ENCODE measurements around the gene PITRM1. TPM values are rescaled to one million over a fixed set of nuclear protein-coding genes. Genes with fewer than 3 reads are reported as not detected.
"Not testable (repeated sequence)": the region's sequence is repeated elsewhere in the genome, so short reads cannot be mapped to it uniquely, and the experiment has no call there.

Gene PITRM1
- polyA plus RNA-seq (2013), result 58.0 TPM

DNA sequence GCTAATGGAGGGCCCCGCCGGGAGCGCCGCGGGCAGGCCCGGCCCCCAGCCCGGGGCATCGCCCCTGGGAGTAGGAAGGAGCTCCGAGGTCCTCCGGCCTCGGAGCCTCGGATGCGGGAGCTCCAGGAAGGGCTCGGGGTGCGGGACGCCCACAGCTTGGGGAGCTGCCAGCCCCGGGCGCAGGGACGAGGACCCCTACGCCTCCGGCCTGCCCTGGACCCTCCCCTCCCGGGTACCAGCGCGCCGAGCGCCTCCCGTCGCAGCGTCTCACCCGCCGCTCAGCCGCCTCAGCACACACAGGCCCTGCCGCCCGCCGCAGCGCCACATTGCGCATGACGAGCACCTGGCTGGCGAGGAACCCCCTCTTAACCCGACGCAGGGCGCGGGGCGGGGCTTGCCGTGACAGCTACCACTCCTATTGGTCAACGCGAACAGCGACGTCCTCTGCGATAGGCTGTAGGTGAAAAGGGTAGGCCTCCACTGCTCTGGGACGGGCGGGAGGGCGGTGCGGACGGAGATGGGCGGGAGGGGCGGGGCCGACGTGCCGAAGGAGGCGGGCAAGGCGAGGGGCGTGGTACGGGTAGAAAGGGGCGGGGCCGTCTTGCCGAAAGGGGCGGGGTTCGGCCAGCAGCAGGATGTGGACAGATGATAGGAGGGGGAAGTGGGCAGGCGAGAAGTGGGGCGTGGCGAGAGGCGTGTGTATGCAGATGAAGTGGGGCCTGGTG is at the start of gene PITRM1:
TSS of gene PITRM1 (minus strand) at position 337 of the 725 bp plus-strand sequence. CDS start at position 327, 10 bp downstream.
- DNase-seq, result peak; percentile 99 to 100 (median 100)
- Histone ChIP-seq H3K4me1 (ENCODE audit: control extremely low read depth in 1 of 4, control insufficient read depth in 4 of 4, insufficient read depth in 4 of 4, low read length in 3 of 4) (peaks cover 3 to 14% (median 12%) of the 10 kb centered on the region in 4 experiments), H3K36me3 (ENCODE audit: control insufficient read depth in 4 of 4, insufficient read depth in 4 of 4, low read length in 3 of 4) (peaks cover 7 to 24% (median 21%) of the 10 kb centered on the region in 4 experiments), H3K9me3 (ENCODE audit: control extremely low read depth in 1 of 5, control insufficient read depth in 4 of 5, insufficient read depth in 2 of 5, low read depth in 1 of 5, low read length in 4 of 5) (no peaks in the 10 kb centered on the region), H3K27ac (ENCODE audit: insufficient read depth in 1 of 2, low read depth in 1 of 2, low read length in 2 of 2, poor library complexity in 1 of 2, severe bottlenecking in 2 of 2) (peak within 1 kb of the TSS; percentile 90 to 91), H3K4me3 (ENCODE audit: control insufficient read depth in 1 of 7, extremely low read depth in 1 of 7, insufficient read depth in 4 of 7, low read depth in 2 of 7, low read length in 6 of 7) (peak within 1 kb of the TSS; percentile 72 to 95 (median 86)), H3K27me3 (replicated peaks in 2 of 5; ENCODE audit: control insufficient read depth in 4 of 5, insufficient read depth in 5 of 5, low read length in 4 of 5) (no peaks in the 10 kb centered on the region)
- ChIA-PET POLR2A (interaction anchor here (0.5 to 1.3 kb wide), 5 partner anchors 9 to 1850 kb away, joined by 3 to 6 read pairs (median 3); partner anchors contain the start of gene PFKP), CTCF (interaction anchor here (0.9 kb wide), 1 partner anchor 17 kb away, joined by 5 read pairs; no protein-coding TSS in a partner anchor)
- WGBS (ENCODE audit: insufficient coverage), result under 1% methylated on average over 54 of the region's 73 CpGs

DNA sequence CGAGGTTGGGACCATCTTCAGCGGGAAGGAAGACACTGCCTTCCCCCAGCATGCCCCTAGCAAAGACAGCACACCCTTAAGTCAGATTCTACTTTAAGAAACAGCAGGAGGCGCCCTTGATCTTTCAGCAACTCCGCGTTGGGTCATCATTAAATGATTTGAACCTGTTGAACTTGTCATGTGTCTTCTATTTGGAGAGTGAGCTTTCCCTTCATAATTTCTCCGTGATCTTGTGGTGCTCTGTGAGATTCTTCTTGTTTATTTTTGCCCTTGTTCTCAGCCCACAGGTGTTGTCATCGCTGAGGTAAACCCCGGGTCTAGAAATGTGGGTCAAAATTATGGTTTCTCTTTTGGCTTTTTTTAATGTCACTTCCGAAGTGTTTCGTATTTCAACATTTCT is 49.5 kb upstream of the PITRM1 start:
- Histone ChIP-seq H3K4me1 (ENCODE audit: control extremely low read depth in 1 of 4, control insufficient read depth in 4 of 4, insufficient read depth in 4 of 4, low read length in 3 of 4) (peaks cover 1 to 4% (median 4%) of the 10 kb centered on the region in 4 experiments), H3K36me3 (ENCODE audit: control insufficient read depth in 4 of 4, insufficient read depth in 4 of 4, low read length in 3 of 4) (no peaks in the 10 kb centered on the region), H3K9me3 (ENCODE audit: control extremely low read depth in 1 of 5, control insufficient read depth in 4 of 5, insufficient read depth in 2 of 5, low read depth in 1 of 5, low read length in 4 of 5) (no peaks in the 10 kb centered on the region), H3K4me3 (ENCODE audit: control insufficient read depth in 1 of 7, extremely low read depth in 1 of 7, insufficient read depth in 4 of 7, low read depth in 2 of 7, low read length in 6 of 7) (no peak overlapping the region), H3K27me3 (replicated peaks in 2 of 5; ENCODE audit: control insufficient read depth in 4 of 5, insufficient read depth in 5 of 5, low read length in 4 of 5) (no peaks in the 10 kb centered on the region), H3K27ac (ENCODE audit: insufficient read depth in 1 of 2, low read depth in 1 of 2, low read length in 2 of 2, poor library complexity in 1 of 2, severe bottlenecking in 2 of 2) (no peak overlapping the region)
- 96% methylated on average over 7 of the region's 10 CpGs for WGBS (ENCODE audit: insufficient coverage)
- no peak for DNase-seq
- CTCF ChIA-PET, result no interaction called here
- POLR2A ChIA-PET, result no interaction called here

GRCh38 chr10:3221601-3222000 is 49.0 kb upstream of the PITRM1 start:
- H3K27me3 ChIP-seq (replicated peaks in 2 of 5; ENCODE audit: control insufficient read depth in 4 of 5, insufficient read depth in 5 of 5, low read length in 4 of 5); POLR2A ChIA-PET; H3K27ac ChIP-seq (ENCODE audit: insufficient read depth in 1 of 2, low read depth in 1 of 2, low read length in 2 of 2, poor library complexity in 1 of 2, severe bottlenecking in 2 of 2); DNase-seq; CTCF ChIA-PET; H3K36me3 ChIP-seq (ENCODE audit: control insufficient read depth in 4 of 4, insufficient read depth in 4 of 4, low read length in 3 of 4); H3K9me3 ChIP-seq (ENCODE audit: control extremely low read depth in 1 of 5, control insufficient read depth in 4 of 5, insufficient read depth in 2 of 5, low read depth in 1 of 5, low read length in 4 of 5); H3K4me3 ChIP-seq (ENCODE audit: control insufficient read depth in 1 of 7, extremely low read depth in 1 of 7, insufficient read depth in 4 of 7, low read depth in 2 of 7, low read length in 6 of 7); H3K4me1 ChIP-seq (ENCODE audit: control extremely low read depth in 1 of 4, control insufficient read depth in 4 of 4, insufficient read depth in 4 of 4, low read length in 3 of 4): not testable (repeated sequence)
- WGBS (ENCODE audit: insufficient coverage), result no CpG with 5 or more reads among the region's 2 CpGs

DNA sequence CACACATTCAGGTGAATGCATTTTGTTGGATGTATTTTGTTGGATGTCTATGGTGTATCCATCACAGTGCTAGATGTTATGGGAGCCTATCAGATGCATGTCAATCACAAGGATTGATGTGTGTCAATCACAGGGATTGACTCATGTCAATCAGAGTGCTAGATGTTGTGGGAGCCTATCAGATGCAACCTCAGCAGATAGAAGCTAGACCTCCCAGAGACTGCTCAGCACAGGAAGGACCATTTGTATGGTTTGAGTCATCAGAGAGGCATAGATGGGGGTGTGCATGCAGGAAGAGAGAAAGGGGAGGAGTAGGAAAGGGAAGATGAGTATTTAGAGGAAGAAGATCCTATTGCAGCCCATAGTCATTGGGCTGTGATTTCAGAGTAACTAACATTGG is 48.3 kb upstream of the PITRM1 start:
- ChIA-PET POLR2A (no interaction called here), CTCF (no interaction called here)
- H3K9me3 ChIP-seq (ENCODE audit: control extremely low read depth in 1 of 5, control insufficient read depth in 4 of 5, insufficient read depth in 2 of 5, low read depth in 1 of 5, low read length in 4 of 5), result no peaks in the 10 kb centered on the region
- no peak overlapping the region for H3K27ac ChIP-seq (ENCODE audit: insufficient read depth in 1 of 2, low read depth in 1 of 2, low read length in 2 of 2, poor library complexity in 1 of 2, severe bottlenecking in 2 of 2)
- no peaks in the 10 kb centered on the region for H3K27me3 ChIP-seq (replicated peaks in 2 of 5; ENCODE audit: control insufficient read depth in 4 of 5, insufficient read depth in 5 of 5, low read length in 4 of 5)
- H3K4me3 ChIP-seq (ENCODE audit: control insufficient read depth in 1 of 7, extremely low read depth in 1 of 7, insufficient read depth in 4 of 7, low read depth in 2 of 7, low read length in 6 of 7), result no peak overlapping the region
- no peak for DNase-seq
- H3K36me3 ChIP-seq (ENCODE audit: control insufficient read depth in 4 of 4, insufficient read depth in 4 of 4, low read length in 3 of 4), result no peaks in the 10 kb centered on the region
- H3K4me1 ChIP-seq (ENCODE audit: control extremely low read depth in 1 of 4, control insufficient read depth in 4 of 4, insufficient read depth in 4 of 4, low read length in 3 of 4), result no peaks in the 10 kb centered on the region

- DNase-seq; H3K36me3 ChIP-seq (ENCODE audit: control insufficient read depth in 4 of 4, insufficient read depth in 4 of 4, low read length in 3 of 4); H3K4me1 ChIP-seq (ENCODE audit: control extremely low read depth in 1 of 4, control insufficient read depth in 4 of 4, insufficient read depth in 4 of 4, low read length in 3 of 4); CTCF ChIA-PET; H3K9me3 ChIP-seq (ENCODE audit: control extremely low read depth in 1 of 5, control insufficient read depth in 4 of 5, insufficient read depth in 2 of 5, low read depth in 1 of 5, low read length in 4 of 5); H3K27ac ChIP-seq (ENCODE audit: insufficient read depth in 1 of 2, low read depth in 1 of 2, low read length in 2 of 2, poor library complexity in 1 of 2, severe bottlenecking in 2 of 2); POLR2A ChIA-PET; H3K27me3 ChIP-seq (replicated peaks in 2 of 5; ENCODE audit: control insufficient read depth in 4 of 5, insufficient read depth in 5 of 5, low read length in 4 of 5); H3K4me3 ChIP-seq (ENCODE audit: control insufficient read depth in 1 of 7, extremely low read depth in 1 of 7, insufficient read depth in 4 of 7, low read depth in 2 of 7, low read length in 6 of 7): not testable (repeated sequence)
- WGBS (ENCODE audit: insufficient coverage), result 92% methylated on average over 4 of the region's 5 CpGs
Measured at GRCh38 chr10:3219021-3219628, 46.5 kb upstream of the PITRM1 start.

- ChIA-PET CTCF (no interaction called here), POLR2A (no interaction called here)
- H3K4me1 ChIP-seq (ENCODE audit: control extremely low read depth in 1 of 4, control insufficient read depth in 4 of 4, insufficient read depth in 4 of 4, low read length in 3 of 4), result no peaks in the 10 kb centered on the region
- H3K27ac ChIP-seq (ENCODE audit: insufficient read depth in 1 of 2, low read depth in 1 of 2, low read length in 2 of 2, poor library complexity in 1 of 2, severe bottlenecking in 2 of 2), result no peak overlapping the region
- H3K9me3 ChIP-seq (ENCODE audit: control extremely low read depth in 1 of 5, control insufficient read depth in 4 of 5, insufficient read depth in 2 of 5, low read depth in 1 of 5, low read length in 4 of 5), result no peaks in the 10 kb centered on the region
- DNase-seq, result no peak
- no peaks in the 10 kb centered on the region for H3K36me3 ChIP-seq (ENCODE audit: control insufficient read depth in 4 of 4, insufficient read depth in 4 of 4, low read length in 3 of 4)
- H3K4me3 ChIP-seq (ENCODE audit: control insufficient read depth in 1 of 7, extremely low read depth in 1 of 7, insufficient read depth in 4 of 7, low read depth in 2 of 7, low read length in 6 of 7), result no peak overlapping the region
- H3K27me3 ChIP-seq (replicated peaks in 2 of 5; ENCODE audit: control insufficient read depth in 4 of 5, insufficient read depth in 5 of 5, low read length in 4 of 5), result no peaks in the 10 kb centered on the region
- WGBS (ENCODE audit: insufficient coverage), result 96% methylated on average over 3 of the region's 12 CpGs
Measured at GRCh38 chr10:3217853-3218252, 45.3 kb upstream of the PITRM1 start.

- Histone ChIP-seq H3K27ac (ENCODE audit: insufficient read depth in 1 of 2, low read depth in 1 of 2, low read length in 2 of 2, poor library complexity in 1 of 2, severe bottlenecking in 2 of 2) (no peak overlapping the region), H3K36me3 (ENCODE audit: control insufficient read depth in 4 of 4, insufficient read depth in 4 of 4, low read length in 3 of 4) (no peaks in the 10 kb centered on the region), H3K9me3 (ENCODE audit: control extremely low read depth in 1 of 5, control insufficient read depth in 4 of 5, insufficient read depth in 2 of 5, low read depth in 1 of 5, low read length in 4 of 5) (no peaks in the 10 kb centered on the region), H3K27me3 (replicated peaks in 2 of 5; ENCODE audit: control insufficient read depth in 4 of 5, insufficient read depth in 5 of 5, low read length in 4 of 5) (no peaks in the 10 kb centered on the region), H3K4me1 (ENCODE audit: control extremely low read depth in 1 of 4, control insufficient read depth in 4 of 4, insufficient read depth in 4 of 4, low read length in 3 of 4) (no peaks in the 10 kb centered on the region), H3K4me3 (ENCODE audit: control insufficient read depth in 1 of 7, extremely low read depth in 1 of 7, insufficient read depth in 4 of 7, low read depth in 2 of 7, low read length in 6 of 7) (no peak overlapping the region)
- WGBS (ENCODE audit: insufficient coverage), result 100% methylated on average over 1 of the region's 2 CpGs
- no peak for DNase-seq
- CTCF ChIA-PET, result no interaction called here
- POLR2A ChIA-PET, result no interaction called here
Measured at GRCh38 chr10:3217301-3217700, 44.7 kb upstream of the PITRM1 start.

Measured in common myeloid progenitor, CD34-positive (primary cell).